Smooth muscle cell (in vitro differentiated cells): ENCODE results near the gene THSD7B. TPM values are rescaled to one million over a fixed set of nuclear protein-coding genes. Genes with fewer than 3 reads are reported as not detected.
"Not testable (repeated sequence)": the region's sequence is repeated elsewhere in the genome, so short reads cannot be mapped to it uniquely, and the experiment has no call there.

Experiments used
- DNase-seq: peaks from one replicate; lab custom pipeline; 2025; ENCODE audit not compliant: unreplicated experiment; lab: John Stamatoyannopoulos, UW
- H2AFZ ChIP-seq: fragments of 200-600 bp; sonication (generic); 2 replicates; pipeline ENCODE4 v1.6.0; 2016; ENCODE audit warnings: antibody characterized with exemption, low read depth, mild to moderate bottlenecking
- H3F3A ChIP-seq: fragments of 200-600 bp; sonication (generic); 2 replicates; pipeline ENCODE4 v1.6.0; 2017; ENCODE audit warnings: antibody characterized with exemption, low read depth
- H3K27ac ChIP-seq: fragments of 200-600 bp; sonication (generic); 2 replicates; pipeline ENCODE4 v1.5.1; 2016; ENCODE audit warnings: low read depth, mild to moderate bottlenecking
- H3K27me3 ChIP-seq: fragments of 200-600 bp; sonication (generic); 2 replicates; pipeline ENCODE4 v1.6.1; 2016; ENCODE audit warnings: low read depth, mild to moderate bottlenecking
- H3K36me3 ChIP-seq: fragments of 200-600 bp; sonication (generic); 2 replicates; pipeline ENCODE4 v1.5.1; 2016; ENCODE audit warnings: low read depth
- H3K4me1 ChIP-seq: fragments of 200-600 bp; sonication (generic); 2 replicates; pipeline ENCODE4 v1.5.1; 2016; ENCODE audit warnings: low read depth
- H3K4me2 ChIP-seq: fragments of 200-600 bp; sonication (generic); 2 replicates; pipeline ENCODE4 v1.6.0; 2016; ENCODE audit warnings: mild to moderate bottlenecking
- H3K4me3 ChIP-seq: fragments of 200-600 bp; sonication (generic); 2 replicates; pipeline ENCODE4 v1.5.1; 2016; ENCODE audit warnings: mild to moderate bottlenecking
- H3K79me2 ChIP-seq: fragments of 200-600 bp; sonication (generic); 2 replicates; pipeline ENCODE4 v1.6.0; 2016; ENCODE audit warnings: low read depth, mild to moderate bottlenecking
- H3K9ac ChIP-seq: fragments of 200-600 bp; sonication (generic); 2 replicates; pipeline ENCODE4 v1.6.0; 2016; ENCODE audit warnings: low read depth
- H3K9me3 ChIP-seq: fragments of 200-600 bp; sonication (generic); replicated peaks from 2 replicates; pipeline ENCODE4 v1.5.1; 2016; ENCODE audit warnings: low read depth
- H4K20me1 ChIP-seq: fragments of 200-600 bp; sonication (generic); 2 replicates; pipeline ENCODE4 v1.6.0; 2016; ENCODE audit warnings: low read depth
- WGBS: methylation state at CpG from one replicate; pipeline ENCODE4 v1.1.7; 2016; ENCODE audit warnings: low lambda C conversion rate; 5-methylcytosine and 5-hydroxymethylcytosine counted together
- polyA plus RNA-seq: library from polyadenylated mRNA; unstranded; fragments of >200 nt; fragmentation: Nextera tagmentation; extraction: Ambion mirVana; gene quantifications from 2 replicates; pipeline ENCODE4 v1.2.1, GENCODE V29; 2016
- total RNA-seq: library from RNA; depleted of rRNA; stranded (reverse); fragments of >200 nt; gene quantifications from 2 replicates; pipeline ENCODE4 v1.2.3, GENCODE V29; 2014
- TF ChIP-seq, protein P1 (sequence below): fragments of 200-600 bp; sonication (generic); IDR thresholded peaks from 2 replicates; pipeline ENCODE4 v1.5.1; 2017; ENCODE audit warnings: borderline replicate concordance, mild to moderate bottlenecking, antibody characterized with exemption; ENCODE audit not compliant: insufficient read depth, poor library complexity, severe bottlenecking

THSD7B gene
- total and polyA plus RNA-seq, 2 experiments from 2014 or later, result not detected

DNA sequence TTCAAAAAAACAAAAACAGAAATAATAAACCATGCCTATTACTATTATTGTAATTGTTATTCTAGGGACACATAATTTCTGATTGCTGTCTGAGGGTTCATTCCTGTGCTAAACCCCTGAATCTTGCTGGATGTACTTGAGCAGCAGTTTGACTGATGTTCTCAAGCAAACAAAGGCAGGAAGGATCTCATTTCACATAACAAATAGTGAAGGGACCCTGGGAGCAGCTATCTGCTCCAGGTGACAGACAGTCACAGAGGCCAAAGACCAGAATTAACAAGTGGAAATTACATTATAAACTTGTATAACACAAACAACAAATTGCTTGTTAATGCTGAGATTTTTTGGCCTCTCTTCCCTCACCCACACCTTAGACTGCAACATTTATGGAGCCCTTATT, 284.2 kb downstream of the THSD7B start:
- no peak for DNase-seq
- H3K27ac ChIP-seq, result no peak overlapping the region
- no peaks in the 10 kb centered on the region for H3K36me3 ChIP-seq
- H3K4me3 ChIP-seq, result no peak overlapping the region
- H3K4me1 ChIP-seq, result no peaks in the 10 kb centered on the region
- H3K4me2 ChIP-seq, result no peak overlapping the region
- H3K79me2 ChIP-seq, result no peaks in the 10 kb centered on the region
- H4K20me1 ChIP-seq, result no peaks in the 10 kb centered on the region
- no peak overlapping the region for H2AFZ ChIP-seq
- no peaks in the 10 kb centered on the region for H3K27me3 ChIP-seq
- H3K9me3 ChIP-seq, result no peaks in the 10 kb centered on the region
- H3F3A ChIP-seq, result no peaks in the 10 kb centered on the region
- TF ChIP-seq, protein P1, sequence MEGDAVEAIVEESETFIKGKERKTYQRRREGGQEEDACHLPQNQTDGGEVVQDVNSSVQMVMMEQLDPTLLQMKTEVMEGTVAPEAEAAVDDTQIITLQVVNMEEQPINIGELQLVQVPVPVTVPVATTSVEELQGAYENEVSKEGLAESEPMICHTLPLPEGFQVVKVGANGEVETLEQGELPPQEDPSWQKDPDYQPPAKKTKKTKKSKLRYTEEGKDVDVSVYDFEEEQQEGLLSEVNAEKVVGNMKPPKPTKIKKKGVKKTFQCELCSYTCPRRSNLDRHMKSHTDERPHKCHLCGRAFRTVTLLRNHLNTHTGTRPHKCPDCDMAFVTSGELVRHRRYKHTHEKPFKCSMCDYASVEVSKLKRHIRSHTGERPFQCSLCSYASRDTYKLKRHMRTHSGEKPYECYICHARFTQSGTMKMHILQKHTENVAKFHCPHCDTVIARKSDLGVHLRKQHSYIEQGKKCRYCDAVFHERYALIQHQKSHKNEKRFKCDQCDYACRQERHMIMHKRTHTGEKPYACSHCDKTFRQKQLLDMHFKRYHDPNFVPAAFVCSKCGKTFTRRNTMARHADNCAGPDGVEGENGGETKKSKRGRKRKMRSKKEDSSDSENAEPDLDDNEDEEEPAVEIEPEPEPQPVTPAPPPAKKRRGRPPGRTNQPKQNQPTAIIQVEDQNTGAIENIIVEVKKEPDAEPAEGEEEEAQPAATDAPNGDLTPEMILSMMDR, result no peak
- no peak overlapping the region for H3K9ac ChIP-seq

DNA sequence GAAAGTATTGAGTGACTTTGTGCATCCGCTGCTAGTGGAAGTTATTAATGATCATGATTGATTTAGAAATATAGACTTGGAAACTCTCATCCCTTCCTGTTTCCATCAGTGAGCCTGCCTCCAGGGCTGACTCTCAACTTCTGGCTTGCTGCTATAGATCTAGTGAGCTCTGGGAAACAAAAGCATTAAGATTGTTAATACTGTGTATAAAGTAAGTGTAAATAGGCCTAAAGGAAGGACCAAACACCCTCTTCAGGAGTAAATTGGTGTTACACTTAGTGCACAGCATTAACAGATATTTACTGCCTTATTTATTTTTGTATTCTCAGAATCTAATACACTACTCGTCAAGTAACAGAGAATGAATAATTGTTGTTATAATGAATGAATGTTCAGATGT, 285.6 kb downstream of the THSD7B start:
- Histone ChIP-seq H2AFZ (no peak overlapping the region), H3K4me3 (no peak overlapping the region), H3F3A (no peaks in the 10 kb centered on the region), H3K27ac (no peak overlapping the region), H3K9ac (no peak overlapping the region), H3K36me3 (no peaks in the 10 kb centered on the region), H3K4me1 (no peaks in the 10 kb centered on the region), H3K9me3 (no peaks in the 10 kb centered on the region), H3K27me3 (no peaks in the 10 kb centered on the region), H3K79me2 (no peaks in the 10 kb centered on the region), H4K20me1 (no peaks in the 10 kb centered on the region), H3K4me2 (no peak overlapping the region)
- DNase-seq, result no peak
- TF ChIP-seq, protein P1, result peak; percentile 17
- WGBS, result 85% methylated on average over 2 of the region's 2 CpGs

DNA sequence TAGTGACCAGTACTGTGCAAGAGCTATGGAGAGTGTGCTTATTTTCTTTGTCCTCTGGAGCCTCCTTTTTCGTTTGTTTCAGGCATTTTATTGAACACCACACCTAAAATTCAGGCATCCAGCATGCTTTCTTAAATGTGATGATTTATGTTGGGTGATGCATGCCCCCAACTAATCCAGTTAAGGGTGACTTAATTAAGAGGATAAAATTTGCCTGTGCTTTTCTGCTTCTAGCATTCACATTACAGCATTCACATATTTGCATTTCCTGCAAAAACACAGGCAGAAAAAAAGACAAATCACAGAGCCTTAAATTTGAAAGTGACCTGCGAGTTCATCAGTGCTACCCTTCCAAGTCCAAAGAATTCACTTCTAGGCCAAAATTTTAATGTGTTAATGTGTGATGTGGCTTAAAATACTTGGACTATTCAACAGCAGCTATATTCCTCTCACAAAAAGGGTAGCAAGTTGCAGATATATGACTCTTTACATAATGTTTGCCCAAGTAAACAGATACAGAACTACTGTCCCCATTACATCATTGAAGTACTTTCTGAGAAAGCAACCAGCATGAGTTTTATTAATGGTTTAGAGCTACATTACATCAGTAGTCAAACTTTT, 286.5 kb downstream of the THSD7B start:
- Histone ChIP-seq H3K9ac (no peak overlapping the region), H3K4me1 (no peaks in the 10 kb centered on the region), H3K36me3 (no peaks in the 10 kb centered on the region), H3K27ac (no peak overlapping the region), H3K4me3 (no peak overlapping the region), H2AFZ (no peak overlapping the region), H4K20me1 (no peaks in the 10 kb centered on the region), H3K79me2 (no peaks in the 10 kb centered on the region), H3K27me3 (no peaks in the 10 kb centered on the region), H3K4me2 (no peak overlapping the region), H3K9me3 (no peaks in the 10 kb centered on the region), H3F3A (no peaks in the 10 kb centered on the region)
- TF ChIP-seq, protein P1, result no peak
- DNase-seq, result no peak
- WGBS, result 67% methylated on average over 2 of the region's 2 CpGs

DNA sequence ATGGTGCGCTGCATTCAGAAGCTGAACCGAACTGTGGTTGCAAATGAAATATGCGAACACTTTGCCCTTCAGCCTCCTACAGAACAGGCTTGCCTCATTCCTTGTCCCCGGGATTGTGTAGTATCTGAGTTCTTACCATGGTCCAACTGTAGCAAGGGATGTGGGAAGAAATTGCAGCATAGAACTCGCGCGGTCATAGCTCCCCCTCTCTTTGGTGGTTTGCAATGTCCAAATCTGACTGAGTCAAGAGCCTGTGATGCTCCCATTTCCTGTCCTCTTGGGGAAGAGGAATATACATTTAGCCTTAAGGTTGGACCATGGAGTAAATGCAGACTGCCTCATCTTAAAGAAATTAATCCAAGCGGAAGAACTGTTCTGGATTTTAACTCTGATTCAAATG, 291.4 kb downstream of the THSD7B start:
- Histone ChIP-seq H3K4me2 (no peak overlapping the region), H3K4me1 (no peaks in the 10 kb centered on the region), H3K4me3 (no peak overlapping the region), H4K20me1 (no peaks in the 10 kb centered on the region), H3K79me2 (no peaks in the 10 kb centered on the region), H3K27ac (no peak overlapping the region), H2AFZ (no peak overlapping the region), H3K9ac (no peak overlapping the region), H3F3A (no peaks in the 10 kb centered on the region), H3K27me3 (no peaks in the 10 kb centered on the region), H3K9me3 (no peaks in the 10 kb centered on the region), H3K36me3 (no peaks in the 10 kb centered on the region)
- TF ChIP-seq, protein P1, result no peak
- no peak for DNase-seq
- WGBS, result 88% methylated on average over 8 of the region's 8 CpGs

DNA sequence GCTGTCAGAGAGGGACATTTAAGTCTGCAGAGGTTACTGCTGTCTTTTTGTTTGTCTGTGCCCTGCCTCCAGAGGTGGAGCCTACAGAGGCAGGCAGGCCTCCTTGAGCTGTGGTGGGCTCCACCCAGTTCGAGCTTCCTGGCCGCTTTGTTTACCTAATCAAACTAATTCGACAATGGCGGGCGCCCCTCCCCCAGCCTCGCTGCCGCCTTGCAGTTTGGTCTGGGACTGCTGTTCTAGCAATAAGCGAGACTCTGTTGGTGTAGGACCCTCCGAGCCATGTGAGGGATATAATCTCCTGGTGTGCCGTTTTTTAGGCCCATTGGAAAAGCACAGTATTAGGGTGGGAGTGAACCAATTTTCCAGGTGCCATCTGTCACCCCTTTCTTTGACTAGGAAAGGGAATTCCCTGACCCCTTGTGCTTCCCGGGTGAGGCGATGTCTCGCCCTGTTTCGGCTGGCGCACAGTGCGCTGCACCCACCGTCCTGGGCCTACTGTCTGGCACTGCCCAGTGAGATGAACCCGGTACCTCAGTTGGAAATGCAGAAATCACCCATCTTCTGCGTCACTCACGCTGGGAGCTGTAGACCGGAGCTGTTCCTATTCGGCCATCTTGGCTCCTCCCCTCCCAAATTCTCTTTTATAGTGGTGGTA, 310.9 kb downstream of the THSD7B start:
- H3K36me3 ChIP-seq, H2AFZ ChIP-seq, H3K9ac ChIP-seq, H3K79me2 ChIP-seq, DNase-seq, H3K4me1 ChIP-seq, H3K4me2 ChIP-seq, H3K27me3 ChIP-seq, H3F3A ChIP-seq, H3K4me3 ChIP-seq, H3K27ac ChIP-seq, H4K20me1 ChIP-seq, H3K9me3 ChIP-seq: not testable (repeated sequence)
- 93% methylated on average over 22 of the region's 22 CpGs for WGBS
